GM18502 (cell line): ENCODE measurements around the gene CCDC88C.

Experiments
- ATAC-seq: cut with Tn5 transposase; IDR thresholded peaks from one replicate; pipeline ENCODE4 v1.9.1; 2021; ENCODE audit warnings: mild to moderate bottlenecking; ENCODE audit not compliant: unreplicated experiment, poor library complexity

CCDC88C gene

DNA sequence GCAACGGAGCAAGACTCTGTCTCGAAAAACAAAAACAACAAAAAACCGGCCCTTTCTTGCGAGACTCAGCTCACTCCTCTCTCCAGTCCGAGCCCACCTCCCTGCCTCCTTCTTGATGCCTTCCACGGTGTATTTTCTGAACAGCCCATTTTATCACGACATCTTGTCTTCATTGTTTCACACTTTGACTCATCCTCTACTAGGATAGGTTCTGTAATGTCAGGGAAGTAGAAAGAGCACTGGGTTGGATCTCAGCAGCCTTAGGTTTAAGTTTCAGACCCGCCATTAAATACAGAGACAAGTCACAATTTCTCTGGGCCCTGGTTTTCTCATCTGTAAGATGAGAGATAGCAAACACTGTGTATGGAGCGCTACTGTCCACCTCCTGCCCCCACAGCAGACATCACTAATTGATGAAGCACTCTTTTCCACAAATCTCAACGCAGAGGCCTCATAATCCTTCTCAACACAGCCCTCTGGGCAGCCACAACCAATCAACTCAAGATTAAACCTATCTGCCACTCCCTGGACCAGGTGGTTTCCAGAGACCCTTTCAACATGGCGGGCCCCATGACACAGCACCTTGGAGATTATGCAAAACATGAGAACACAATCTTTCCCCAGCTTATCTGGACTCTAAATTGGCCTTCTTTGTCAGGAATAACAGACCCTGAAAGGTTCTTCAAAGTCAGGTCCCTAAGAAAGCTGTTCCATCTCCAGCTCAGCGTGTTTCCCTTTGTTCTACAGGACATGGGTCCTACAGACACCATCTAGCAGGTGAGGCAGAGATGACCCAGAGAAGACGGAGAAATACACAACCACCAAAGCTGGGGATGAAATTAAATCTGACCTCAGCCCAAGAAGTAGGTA, 35.6 kb downstream of the CCDC88C start:
- ATAC-seq, result no peak

DNA sequence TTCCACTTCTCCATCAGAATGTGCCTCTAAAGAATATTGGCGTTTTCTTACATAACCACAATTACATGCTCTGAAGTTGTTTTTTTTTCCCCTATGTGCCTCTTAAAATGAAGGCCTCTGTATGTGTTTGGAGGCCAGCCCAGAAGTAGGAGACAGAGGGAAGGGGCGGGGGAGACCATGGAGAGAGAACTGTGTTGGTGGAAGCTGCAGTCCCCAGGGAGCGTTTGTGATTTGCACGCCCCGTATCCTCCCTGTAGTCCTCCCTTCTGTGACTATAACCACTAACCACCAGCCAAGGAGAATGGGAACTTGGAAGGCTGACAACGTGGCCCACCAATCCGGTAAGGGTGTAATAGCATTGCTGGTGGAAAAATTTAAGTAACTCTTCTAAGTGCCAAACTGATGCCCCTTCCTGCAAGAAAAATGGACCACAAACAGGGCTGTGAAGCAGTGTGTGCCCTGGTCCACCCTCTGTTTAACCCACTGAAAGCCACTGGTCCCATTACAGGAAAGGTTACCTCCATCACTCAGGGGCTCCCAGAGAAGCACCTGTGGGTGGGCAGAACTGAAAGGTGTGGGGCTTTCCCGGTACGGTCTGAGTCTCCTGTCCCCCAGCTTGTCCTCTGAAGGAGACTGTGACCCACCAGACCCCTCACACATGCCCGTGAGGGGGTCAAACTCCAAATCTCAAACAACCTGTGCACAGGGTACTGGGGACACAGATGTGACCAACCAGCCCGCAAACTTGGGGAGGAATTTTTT, 36.8 kb downstream of the CCDC88C start:
- ATAC-seq, result no peak

DNA sequence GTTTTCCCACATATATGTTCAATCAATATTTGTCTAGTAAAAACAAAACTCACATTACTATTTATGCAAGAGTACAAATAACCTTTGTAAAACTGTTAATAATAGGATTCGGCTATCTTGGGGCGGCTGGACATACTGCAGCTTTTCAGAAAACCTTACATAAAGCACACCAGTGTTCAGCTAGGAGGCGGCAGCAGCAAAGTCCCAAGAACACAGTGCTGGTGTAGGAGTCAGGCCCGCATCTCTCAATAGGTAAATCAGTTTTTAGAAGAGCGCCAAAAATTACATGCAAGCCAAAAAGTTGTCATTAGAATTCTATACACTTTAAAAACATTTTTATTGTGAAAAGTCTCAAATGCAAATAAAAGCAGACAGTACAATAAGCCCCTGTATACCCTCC, 37.5 kb downstream of the CCDC88C start:
- ATAC-seq, result no peak

DNA sequence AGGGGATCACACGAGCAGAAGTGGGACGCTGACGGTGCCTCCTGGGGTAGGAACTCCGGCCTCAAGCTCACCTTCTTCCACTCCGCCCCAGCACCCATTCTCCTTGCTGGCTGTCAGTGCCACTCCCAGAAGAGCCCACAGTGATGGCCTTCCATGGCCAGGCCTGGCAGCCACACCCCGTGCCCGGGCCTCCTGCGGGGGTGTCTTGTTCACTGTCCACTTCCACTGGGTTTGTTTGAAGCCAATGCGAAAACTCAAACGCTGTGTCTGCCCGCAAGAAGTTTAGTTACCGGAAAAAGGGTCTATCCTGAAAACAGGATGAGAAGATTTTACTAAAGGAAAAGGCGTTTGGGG, 38.1 kb downstream of the CCDC88C start:
- no peak for ATAC-seq

DNA sequence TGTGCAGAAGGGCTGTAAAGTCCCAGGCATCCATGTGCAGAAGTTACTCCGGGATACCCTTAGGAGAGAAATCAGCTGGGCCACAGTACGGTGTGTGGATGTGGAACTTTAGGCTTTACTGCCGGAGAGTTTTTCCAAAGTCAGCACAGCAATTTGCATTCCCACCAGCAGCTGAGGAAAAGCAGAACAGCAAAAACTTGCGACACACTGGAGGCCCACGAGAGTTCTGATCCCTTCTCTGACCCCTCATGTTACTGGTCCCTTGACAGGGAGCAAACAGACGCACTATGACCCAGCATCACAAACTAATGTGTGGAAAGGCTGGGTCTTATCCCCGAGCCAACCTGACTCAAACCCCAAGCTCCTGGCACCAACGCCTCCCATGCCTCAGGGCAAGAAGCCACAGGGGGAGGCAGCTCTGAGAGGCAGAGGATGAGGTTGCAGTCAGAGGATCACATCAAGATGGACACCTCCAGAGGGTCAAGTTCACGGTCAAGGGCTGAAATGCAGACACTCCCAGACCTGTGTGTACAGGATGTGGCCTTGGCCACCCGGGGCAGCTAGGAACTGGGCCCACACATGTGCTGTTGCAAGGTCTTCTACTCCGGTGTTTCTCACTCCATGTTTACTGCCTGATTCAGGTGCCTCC, 38.6 kb downstream of the CCDC88C start:
- ATAC-seq, result no peak

DNA sequence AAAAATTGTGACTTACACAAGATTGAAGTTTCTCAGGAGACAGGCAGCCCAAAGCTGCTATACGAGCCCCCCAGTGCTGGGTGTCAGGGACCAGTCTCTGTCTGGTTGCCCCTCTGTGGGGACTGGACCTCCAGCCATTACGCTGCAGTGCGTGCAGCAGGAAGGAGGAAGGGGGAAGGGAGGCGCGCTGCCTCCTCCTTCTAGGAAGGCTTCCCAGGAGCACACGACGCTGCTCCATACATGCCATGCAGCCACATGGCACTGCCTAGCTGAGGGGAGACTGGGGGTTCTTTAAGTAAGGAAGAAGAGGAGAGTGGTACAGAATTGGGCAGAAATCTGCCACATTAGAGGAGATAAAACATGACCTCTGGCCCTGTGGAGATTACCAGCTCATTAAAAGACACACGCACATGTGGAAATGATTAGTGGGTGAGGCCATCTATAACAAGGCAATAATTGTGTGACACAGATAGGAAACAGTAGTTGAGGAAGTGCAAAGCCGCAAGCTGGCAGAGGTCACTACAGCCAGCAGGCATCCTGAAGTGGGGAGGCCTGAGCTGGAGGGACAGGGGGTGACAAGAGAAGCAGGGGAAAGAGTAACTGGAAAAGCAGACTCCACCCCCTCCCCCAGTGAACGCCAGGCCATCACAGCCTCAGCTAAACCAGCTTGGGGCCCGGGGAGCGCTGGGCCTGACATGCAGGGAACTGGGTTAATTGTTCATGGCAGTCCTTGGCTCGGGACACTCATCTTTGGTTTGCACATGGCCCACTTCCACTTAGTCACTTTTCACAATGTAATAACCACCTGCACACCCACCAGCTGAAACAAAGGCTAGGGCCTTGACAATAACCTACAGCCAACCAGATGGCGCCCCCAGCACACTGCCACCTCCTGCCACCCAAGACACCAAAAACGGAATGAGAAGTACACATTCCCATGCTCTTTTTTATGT, 39.6 kb downstream of the CCDC88C start:
- no peak for ATAC-seq

DNA sequence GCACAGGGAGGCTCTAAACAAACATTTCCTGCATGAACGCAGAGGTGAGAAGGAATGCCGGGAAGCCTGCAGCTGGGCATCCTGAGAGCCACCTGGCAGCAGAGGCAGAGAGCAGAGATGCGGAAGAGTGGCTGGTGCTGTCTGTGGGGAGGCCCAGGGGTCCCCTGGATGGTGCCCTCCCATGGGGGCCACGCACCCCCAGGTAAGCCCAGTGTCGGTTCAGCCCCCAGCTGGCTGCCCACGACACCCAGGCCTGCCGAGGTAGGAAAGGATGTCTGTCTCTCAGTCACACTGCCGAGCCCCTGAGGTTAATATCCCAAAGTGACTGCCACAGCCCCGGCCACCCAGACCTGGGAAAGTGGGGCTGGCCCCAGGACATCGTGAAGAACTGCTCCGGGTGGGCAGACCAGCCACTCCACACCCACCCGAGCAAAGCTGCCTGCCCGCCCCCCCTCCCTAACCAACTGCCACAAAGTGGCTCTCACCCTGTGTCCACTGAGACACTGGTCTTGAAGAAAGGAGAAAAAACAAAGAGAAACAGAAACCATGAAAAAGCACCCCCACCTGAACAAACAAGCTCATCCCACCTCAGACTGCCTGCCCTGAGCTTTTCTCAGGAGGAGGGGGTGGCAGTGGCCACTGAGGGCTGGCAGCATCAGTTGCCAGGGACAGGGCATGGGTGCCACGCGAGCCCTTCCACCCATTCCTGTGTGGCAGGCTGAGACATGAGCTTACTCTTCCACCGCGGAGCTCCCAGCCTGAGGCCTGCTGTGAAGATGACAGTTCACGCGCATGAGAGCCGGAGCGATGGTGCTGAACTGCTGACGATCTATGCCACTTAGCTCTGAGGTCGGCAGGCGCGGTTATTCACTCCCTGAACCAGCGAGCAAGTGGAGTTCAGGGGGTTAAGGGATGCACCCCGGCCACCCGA, 40.8 kb downstream of the CCDC88C start:
- ATAC-seq, result no peak

DNA sequence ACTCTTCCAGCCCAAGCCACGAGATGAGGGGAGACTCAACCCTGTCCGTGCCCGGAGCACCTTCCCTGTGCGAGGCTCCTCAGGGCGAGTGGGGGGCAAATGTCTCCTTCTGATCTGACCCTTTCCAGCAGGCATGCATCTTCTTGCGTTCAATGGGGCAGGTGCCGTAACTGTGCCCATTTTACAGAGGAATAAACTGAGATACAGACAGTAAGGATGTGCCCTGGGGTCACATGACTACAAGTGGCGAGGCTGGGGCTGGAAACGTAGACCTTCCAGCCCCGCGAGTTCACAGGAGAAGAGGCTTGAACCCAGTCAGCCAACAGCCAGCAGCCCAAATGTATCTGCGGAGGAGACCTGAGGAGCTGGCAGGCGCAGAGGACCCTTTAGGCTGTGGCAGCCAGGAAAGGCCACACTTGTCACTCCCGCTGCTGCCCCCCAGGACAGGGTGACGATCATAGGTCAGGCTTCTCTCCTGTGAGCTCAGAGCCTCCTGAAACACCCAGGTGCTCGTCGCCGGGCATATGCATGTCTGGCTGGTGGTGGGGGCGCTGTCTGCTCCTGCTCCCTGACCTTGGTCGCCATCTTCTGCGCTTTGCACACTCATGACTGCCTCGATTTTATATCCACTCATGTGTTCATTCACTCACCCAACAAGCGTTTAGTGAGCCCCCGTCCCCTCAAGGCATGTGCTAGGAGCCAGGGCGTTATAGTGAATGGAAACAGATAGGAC, 41.7 kb downstream of the CCDC88C start:
- no peak for ATAC-seq

DNA sequence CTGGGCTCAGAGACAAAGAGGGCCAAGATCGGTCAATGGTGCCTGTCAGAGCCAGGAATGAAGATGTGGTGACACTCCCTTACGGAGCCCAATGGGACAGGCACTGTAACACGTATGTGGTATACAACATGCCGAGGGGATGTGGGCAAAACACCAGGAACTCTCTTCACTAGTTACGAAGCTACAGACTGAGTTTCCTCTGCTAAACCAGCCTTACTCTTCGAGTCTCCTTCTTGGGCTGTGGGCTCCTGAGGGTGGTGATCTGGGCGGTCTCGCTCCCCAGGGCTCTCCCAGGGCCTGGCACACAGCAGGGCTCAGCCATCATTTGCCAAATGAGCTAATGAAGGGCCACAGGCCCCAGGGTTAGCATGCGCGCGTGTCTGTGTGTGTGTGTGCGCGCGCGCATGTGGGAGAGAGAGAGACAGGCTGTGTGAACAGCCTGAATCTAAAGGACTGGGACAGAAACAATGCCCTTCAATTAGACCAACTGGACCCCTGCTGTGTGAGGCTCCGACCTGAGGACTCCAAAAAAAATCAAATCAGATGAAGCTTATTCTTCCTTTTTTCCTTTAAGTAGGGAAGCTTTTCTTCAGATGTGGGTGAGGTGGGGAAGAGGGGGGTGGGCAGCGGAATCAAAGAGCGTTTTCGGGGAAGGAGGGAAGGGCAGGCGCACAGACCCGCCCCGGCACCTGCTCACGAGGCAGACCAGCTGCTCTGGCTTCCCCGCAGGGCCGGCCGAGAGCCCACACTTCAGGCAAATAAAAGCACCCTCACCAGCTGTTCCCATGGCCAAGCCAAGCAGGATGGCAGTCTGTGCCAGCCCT, 42.5 kb downstream of the CCDC88C start:
- no peak for ATAC-seq

DNA sequence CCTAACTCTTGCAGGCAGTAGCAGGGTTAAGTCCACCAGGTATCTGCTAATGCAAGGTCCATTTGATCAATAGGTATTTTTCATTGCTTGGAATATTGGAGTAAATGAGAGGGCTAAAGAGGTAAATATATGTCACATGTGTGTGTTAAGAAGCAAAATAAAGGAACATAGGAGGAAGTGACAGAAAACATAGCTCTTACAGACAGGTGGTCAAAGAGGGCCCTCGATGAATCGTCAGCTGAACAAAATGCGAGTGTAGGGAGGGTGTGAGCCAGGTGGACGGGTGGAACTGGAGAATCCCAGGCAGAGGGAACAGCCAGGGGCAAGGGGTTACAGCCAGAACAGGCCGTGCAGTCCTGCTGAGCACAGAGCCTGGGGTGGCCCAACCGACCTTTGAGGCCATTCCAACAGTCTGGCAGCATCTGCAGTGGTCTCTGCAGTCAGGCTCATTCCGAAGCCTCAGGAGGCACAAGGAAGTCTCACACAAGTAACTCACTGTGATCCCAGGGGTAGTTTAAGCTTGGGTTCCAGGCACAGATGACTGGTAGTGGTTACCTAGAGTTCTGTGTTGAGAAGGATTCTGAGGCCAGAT, 43.2 kb downstream of the CCDC88C start:
- no peak for ATAC-seq

DNA sequence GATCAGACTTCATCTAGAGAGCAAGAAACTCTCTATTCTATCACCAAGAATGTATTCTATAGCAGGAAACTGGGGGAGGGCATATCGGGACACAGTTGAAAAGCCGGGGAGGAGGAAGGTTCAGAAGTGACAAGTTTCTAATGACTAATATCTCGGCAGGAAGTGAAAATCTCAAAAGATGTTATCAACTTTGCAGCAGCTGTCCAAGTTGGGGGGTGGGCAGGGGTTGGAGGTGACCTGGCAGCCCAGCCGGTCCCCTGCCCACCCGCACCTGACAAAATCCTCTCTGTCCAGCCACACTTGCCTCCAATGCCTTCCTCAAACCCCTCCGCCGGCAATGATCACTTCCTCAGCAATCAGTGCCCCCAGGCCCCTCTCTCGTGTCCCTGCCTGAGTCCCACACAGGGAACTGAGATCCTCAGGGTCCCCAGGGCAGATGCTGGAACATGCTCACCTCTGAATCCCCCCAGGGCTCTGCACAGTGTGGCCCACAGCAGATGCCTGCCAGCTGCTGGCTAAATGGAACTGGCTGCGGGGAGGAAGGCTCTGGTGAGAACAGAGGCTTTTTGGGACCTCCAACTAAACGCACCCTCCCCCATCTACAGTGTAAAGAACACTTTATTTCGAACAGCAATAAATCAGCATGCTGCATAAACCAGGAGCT, 43.9 kb downstream of the CCDC88C start:
- ATAC-seq, result peak; percentile 56

DNA sequence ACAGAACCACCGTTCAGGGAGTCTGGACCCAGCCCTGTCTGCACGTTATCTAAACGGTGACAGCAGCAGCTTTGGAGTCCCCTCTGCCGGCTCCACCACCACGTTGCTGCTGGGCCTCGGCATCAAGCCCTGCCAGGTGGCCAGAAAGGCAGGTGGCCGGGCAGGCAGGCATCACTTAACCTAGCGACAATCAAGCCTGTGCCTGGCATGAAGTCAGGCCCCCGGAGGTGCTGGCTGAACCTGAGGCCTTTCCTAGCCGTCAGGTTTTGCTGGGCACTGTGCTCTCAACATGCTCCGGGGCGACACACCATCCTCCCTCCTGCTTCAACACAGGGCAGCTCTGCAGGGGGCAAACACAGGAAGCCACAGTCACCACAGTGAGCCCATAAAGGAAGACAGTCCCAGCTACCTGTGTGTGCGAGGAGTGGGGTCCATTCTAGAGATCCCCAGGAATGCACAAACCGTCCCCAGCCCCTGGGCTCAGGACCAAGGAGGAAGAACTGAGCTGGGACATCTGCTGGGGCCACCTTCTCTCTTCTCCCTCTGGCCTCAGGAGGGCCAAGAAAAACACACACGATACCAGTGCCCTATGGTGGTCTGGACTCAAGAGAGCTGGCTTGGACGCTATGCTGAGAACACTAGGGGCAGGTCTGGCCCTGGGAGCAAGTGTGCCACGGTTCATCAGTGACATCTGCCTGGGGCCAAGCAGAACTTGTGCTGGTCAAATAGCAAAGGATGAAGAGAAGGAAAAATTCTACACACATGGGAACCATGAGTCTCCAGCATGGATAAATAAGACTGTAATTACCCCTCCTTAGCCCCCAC, 44.7 kb downstream of the CCDC88C start:
- ATAC-seq, result peak; percentile 20

DNA sequence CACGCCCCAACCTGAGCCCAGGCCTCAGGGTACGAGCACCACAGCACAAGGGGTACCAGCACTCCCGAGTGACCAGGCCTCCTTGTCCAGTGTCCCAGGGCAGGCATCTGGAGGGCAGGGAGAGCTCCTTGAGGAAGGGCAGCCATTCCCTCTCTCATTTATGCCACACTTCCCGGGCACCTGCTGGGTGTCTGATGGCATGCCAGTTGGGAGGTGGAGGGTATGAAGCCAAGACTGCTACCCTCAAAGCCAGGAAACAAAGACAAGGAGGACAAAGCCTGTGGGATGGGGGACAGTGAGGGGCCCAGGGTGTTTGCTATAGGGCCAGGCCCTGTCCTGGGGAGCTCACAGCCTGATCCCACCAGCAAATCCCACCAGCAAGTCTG, 45.6 kb downstream of the CCDC88C start:
- ATAC-seq, result no peak

DNA sequence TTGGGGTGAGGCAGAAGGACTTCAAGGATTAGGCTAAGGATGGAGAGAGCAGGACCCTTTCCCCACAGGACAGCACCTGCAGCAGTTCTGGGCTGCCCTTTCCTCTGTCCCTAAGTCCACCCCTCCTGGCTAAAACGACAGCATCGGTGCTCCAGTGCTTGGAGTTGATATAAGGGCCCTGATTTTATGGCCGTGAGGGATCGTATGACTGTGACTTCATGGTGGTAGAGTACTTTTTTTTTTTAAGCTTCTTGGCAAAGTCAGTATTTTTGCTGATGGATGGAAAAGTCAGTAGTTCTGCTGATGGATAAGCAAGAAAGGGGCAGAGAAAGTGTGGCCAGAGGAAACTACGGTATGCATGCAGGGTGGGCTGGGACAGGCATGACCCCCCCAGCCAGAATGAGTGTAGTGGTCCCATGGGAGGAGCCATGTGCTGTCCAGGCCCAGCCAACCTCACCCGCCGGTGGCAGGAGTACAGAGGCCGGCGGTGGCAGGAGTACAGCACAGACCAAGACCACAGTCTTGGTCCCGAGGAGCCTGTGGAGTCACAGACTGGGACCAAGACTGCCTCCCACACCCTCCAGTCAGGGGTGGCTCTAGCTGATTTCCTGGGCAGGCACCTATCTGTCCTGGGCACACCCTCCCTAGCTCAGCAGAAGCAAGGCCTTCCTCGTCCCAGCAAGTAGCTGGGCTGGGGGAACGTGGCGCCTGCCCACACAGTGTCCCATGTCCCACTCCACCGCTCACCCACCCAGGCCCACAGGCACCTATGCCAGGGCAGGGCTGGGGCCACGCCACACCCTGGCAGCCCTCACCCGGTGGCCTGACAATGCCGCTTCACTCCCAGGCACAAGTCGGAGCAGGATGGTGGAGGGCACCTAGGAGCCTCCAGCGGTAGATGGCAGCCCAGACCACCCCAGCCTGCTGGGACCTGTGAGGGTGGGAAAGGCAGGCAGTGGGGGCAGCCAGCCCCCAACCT, 46.3 kb downstream of the CCDC88C start:
- ATAC-seq, result no peak
